Measurements from ENCODE around the gene MRPL1.

MRPL1 gene

GRCh38 chr4:77862478-77863216 lies at the start of gene MRPL1:
Gene MRPL1, plus strand, starts transcription at chr4:77862830. Its CDS starts 19 bp downstream, at chr4:77862849.
- peaks cover 12% of the 10 kb centered on the region for H3K36me3 ChIP-seq (ENCODE audit: insufficient read depth, low read length)
- H3K4me3 ChIP-seq = peak within 1 kb of the TSS; percentile 100
- H3K9me3 ChIP-seq (ENCODE audit: low read depth, low read length) = no peaks in the 10 kb centered on the region
- peak within 1 kb of the TSS; percentile 94 for H3K27ac ChIP-seq
- peak within 1 kb of the TSS; percentile 96 for H3K9ac ChIP-seq (ENCODE audit: insufficient read length)
- TF ChIP-seq POLR2AphosphoS5 (IDR thresholded peaks at IDR 0.05; ENCODE audit: borderline replicate concordance, low read depth, low read length) (peak; percentile 98), EZH2 (IDR thresholded peaks at IDR 0.05) (no peak), FOXP2 (optimal IDR thresholded peaks at IDR 0.05; ENCODE audit: control extremely low read depth, extremely low read length, insufficient read depth) (no peak)
- DNase-seq (ENCODE audit: low read depth, low spot score) = peak; percentile 94

- Histone ChIP-seq H3K9me3 (ENCODE audit: low read depth, low read length) (no peaks in the 10 kb centered on the region), H3K27ac (no peak overlapping the region), H3K36me3 (ENCODE audit: insufficient read depth, low read length) (no peaks in the 10 kb centered on the region), H3K9ac (ENCODE audit: insufficient read length) (no peak overlapping the region), H3K4me3 (no peak overlapping the region)
- no peak for TF ChIP-seq FOXP2 (optimal IDR thresholded peaks at IDR 0.05; ENCODE audit: control extremely low read depth, extremely low read length, insufficient read depth)
- TF ChIP-seq EZH2 (IDR thresholded peaks at IDR 0.05) = no peak
- TF ChIP-seq POLR2AphosphoS5 (IDR thresholded peaks at IDR 0.05; ENCODE audit: borderline replicate concordance, low read depth, low read length) = no peak
- no peak for DNase-seq (ENCODE audit: low read depth, low spot score)
Measured at GRCh38 chr4:77815636-77816035, 47.0 kb upstream of the MRPL1 start.

GRCh38 chr4:77816546-77816945 lies 46.1 kb upstream of the MRPL1 start:
- Histone ChIP-seq H3K9ac (ENCODE audit: insufficient read length) (no peak overlapping the region), H3K4me3 (no peak overlapping the region), H3K36me3 (ENCODE audit: insufficient read depth, low read length) (no peaks in the 10 kb centered on the region), H3K27ac (no peak overlapping the region), H3K9me3 (ENCODE audit: low read depth, low read length) (no peaks in the 10 kb centered on the region)
- no peak for TF ChIP-seq FOXP2 (optimal IDR thresholded peaks at IDR 0.05; ENCODE audit: control extremely low read depth, extremely low read length, insufficient read depth)
- TF ChIP-seq EZH2 (IDR thresholded peaks at IDR 0.05) = no peak
- no peak for TF ChIP-seq POLR2AphosphoS5 (IDR thresholded peaks at IDR 0.05; ENCODE audit: borderline replicate concordance, low read depth, low read length)
- no peak for DNase-seq (ENCODE audit: low read depth, low spot score)

GRCh38 chr4:77817304-77818072 lies 45.1 kb upstream of the MRPL1 start:
- TF ChIP-seq FOXP2 (optimal IDR thresholded peaks at IDR 0.05; ENCODE audit: control extremely low read depth, extremely low read length, insufficient read depth) (no peak), POLR2AphosphoS5 (IDR thresholded peaks at IDR 0.05; ENCODE audit: borderline replicate concordance, low read depth, low read length) (no peak), EZH2 (IDR thresholded peaks at IDR 0.05) (no peak)
- Histone ChIP-seq H3K4me3 (peak overlapping the region; percentile 99), H3K36me3 (ENCODE audit: insufficient read depth, low read length) (no peaks in the 10 kb centered on the region), H3K9ac (ENCODE audit: insufficient read length) (peak overlapping the region; percentile 81), H3K27ac (0 out of 2 replicates have a peak overlapping the region, but pooled peaks have one; percentile 75), H3K9me3 (ENCODE audit: low read depth, low read length) (no peaks in the 10 kb centered on the region)
- DNase-seq (ENCODE audit: low read depth, low spot score) = no peak

GRCh38 chr4:77818073-77818601 lies 44.5 kb upstream of the MRPL1 start:
- Histone ChIP-seq H3K4me3 (peak overlapping the region; percentile 99), H3K9me3 (ENCODE audit: low read depth, low read length) (no peaks in the 10 kb centered on the region), H3K36me3 (ENCODE audit: insufficient read depth, low read length) (no peaks in the 10 kb centered on the region), H3K27ac (peak overlapping the region; percentile 75), H3K9ac (ENCODE audit: insufficient read length) (peak overlapping the region; percentile 81)
- DNase-seq (ENCODE audit: low read depth, low spot score) = peak; percentile 64
- TF ChIP-seq EZH2 (IDR thresholded peaks at IDR 0.05) (no peak), FOXP2 (optimal IDR thresholded peaks at IDR 0.05; ENCODE audit: control extremely low read depth, extremely low read length, insufficient read depth) (no peak), POLR2AphosphoS5 (IDR thresholded peaks at IDR 0.05; ENCODE audit: borderline replicate concordance, low read depth, low read length) (no peak)

- no peak for TF ChIP-seq POLR2AphosphoS5 (IDR thresholded peaks at IDR 0.05; ENCODE audit: borderline replicate concordance, low read depth, low read length)
- no peak for TF ChIP-seq FOXP2 (optimal IDR thresholded peaks at IDR 0.05; ENCODE audit: control extremely low read depth, extremely low read length, insufficient read depth)
- TF ChIP-seq EZH2 (IDR thresholded peaks at IDR 0.05) = no peak
- Histone ChIP-seq H3K36me3 (ENCODE audit: insufficient read depth, low read length) (no peaks in the 10 kb centered on the region), H3K27ac (peak within 1 kb of the TSS; percentile 89), H3K9me3 (ENCODE audit: low read depth, low read length) (no peaks in the 10 kb centered on the region), H3K9ac (ENCODE audit: insufficient read length) (peak within 1 kb of the TSS; percentile 93), H3K4me3 (peak within 1 kb of the TSS; percentile 99)
- DNase-seq (ENCODE audit: low read depth, low spot score) = no peak
Measured at GRCh38 chr4:77818602-77819403, 43.8 kb upstream of the MRPL1 start, which contains the start of gene CNOT6L. Gene CNOT6L, minus strand, starts transcription at chr4:77819368. Its CDS starts 60 bp downstream, at chr4:77819308.

- Histone ChIP-seq H3K9me3 (ENCODE audit: low read depth, low read length) (no peaks in the 10 kb centered on the region), H3K27ac (no peak overlapping the region; the same call in 1 of the 2 replicates), H3K36me3 (ENCODE audit: insufficient read depth, low read length) (no peaks in the 10 kb centered on the region), H3K9ac (ENCODE audit: insufficient read length) (peak overlapping the region; percentile 93), H3K4me3 (peak overlapping the region; percentile 99)
- TF ChIP-seq EZH2 (IDR thresholded peaks at IDR 0.05) (no peak), POLR2AphosphoS5 (IDR thresholded peaks at IDR 0.05; ENCODE audit: borderline replicate concordance, low read depth, low read length) (no peak), FOXP2 (optimal IDR thresholded peaks at IDR 0.05; ENCODE audit: control extremely low read depth, extremely low read length, insufficient read depth) (no peak)
- no peak for DNase-seq (ENCODE audit: low read depth, low spot score)
Measured at GRCh38 chr4:77819404-77819842, 43.2 kb upstream of the MRPL1 start.

Measured in SK-N-MC (cell line).